B cell (primary cell): ENCODE results near the gene CD300LB.

Source experiments
- CTCF ChIP-seq: fragments of 200-600 bp; IDR thresholded peaks from one replicate; pipeline ENCODE4 v1.8.0; 2022; ENCODE audit warnings: antibody characterized with exemption, mild to moderate bottlenecking
- EZH2 ChIP-seq: IDR thresholded peaks from 2 replicates; pipeline ENCODE4 v1.6.1; 2012; ENCODE audit warnings: borderline replicate concordance, low read depth, mild to moderate bottlenecking, moderate library complexity, low read length; ENCODE audit not compliant: insufficient read depth, poor library complexity, severe bottlenecking

- no peak for TF ChIP-seq CTCF
- TF ChIP-seq EZH2, result no peak
These were observed 58.4 kb downstream of the CD300LB start for GRCh38 chr17:74472890-74473289.
